ENCODE measurements around the gene TMA7. TPM values are rescaled to one million over a fixed set of nuclear protein-coding genes. Genes with fewer than 3 reads are reported as not detected.

The TMA7 gene
- total and polyA plus RNA-seq, 4 donors = 75.2 to 241 (median 113) TPM

DNA sequence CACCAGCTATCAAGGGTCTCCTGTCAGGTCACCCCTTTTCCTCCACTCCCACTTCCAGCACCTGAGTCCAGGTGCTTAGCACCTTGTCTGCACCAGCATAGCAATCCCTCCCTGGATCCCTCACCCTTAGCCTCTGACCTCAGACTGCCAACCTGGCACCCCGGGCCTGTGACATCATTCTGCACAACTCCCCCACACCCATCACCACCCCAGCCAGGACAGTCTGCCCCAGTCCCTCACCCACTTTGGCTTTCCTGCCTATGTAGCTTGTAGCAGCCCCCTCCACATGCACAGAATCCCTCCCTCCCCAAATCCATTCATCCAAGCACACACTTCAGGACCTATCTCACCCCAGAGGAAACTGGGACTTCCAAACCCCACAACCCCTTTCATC, 9.4 kb upstream of the TMA7 start:
- DNase-seq (ENCODE audit: low spot score) = no peak
- TF ChIP-seq FOXA1 (IDR thresholded peaks at IDR 0.05) = no peak
- WGBS = 30% methylated on average over 1 of the region's 1 CpG
- Histone ChIP-seq H3K9ac (ENCODE audit: low read depth in 1 of 2, low read length in 2 of 2) (peak overlapping the region in 1 of 2 donors; percentile 18), H3K4me1 (ENCODE audit: control insufficient read depth in 4 of 4, insufficient read depth in 4 of 4, low read length in 3 of 4) (peaks cover 20 to 59% (median 45%) of the 10 kb centered on the region in 4 donors), H3K36me3 (ENCODE audit: control insufficient read depth in 4 of 4, insufficient read depth in 3 of 4, low read depth in 1 of 4, low read length in 3 of 4) (peaks cover 0 to 7% (median 0%) of the 10 kb centered on the region in 4 donors), H3K27ac (ENCODE audit: low read depth in 1 of 2, low read length in 2 of 2) (peak overlapping the region; percentile 89 to 91), H3K9me3 (ENCODE audit: control insufficient read depth in 4 of 4, low read length in 3 of 4) (no peaks in the 10 kb centered on the region), H3K27me3 (ENCODE audit: control insufficient read depth in 4 of 4, insufficient read depth in 4 of 4, low read length in 3 of 4) (no peaks in the 10 kb centered on the region), H3K4me3 (ENCODE audit: low read depth in 1 of 3, low read length in 3 of 3) (no peak overlapping the region)

DNA sequence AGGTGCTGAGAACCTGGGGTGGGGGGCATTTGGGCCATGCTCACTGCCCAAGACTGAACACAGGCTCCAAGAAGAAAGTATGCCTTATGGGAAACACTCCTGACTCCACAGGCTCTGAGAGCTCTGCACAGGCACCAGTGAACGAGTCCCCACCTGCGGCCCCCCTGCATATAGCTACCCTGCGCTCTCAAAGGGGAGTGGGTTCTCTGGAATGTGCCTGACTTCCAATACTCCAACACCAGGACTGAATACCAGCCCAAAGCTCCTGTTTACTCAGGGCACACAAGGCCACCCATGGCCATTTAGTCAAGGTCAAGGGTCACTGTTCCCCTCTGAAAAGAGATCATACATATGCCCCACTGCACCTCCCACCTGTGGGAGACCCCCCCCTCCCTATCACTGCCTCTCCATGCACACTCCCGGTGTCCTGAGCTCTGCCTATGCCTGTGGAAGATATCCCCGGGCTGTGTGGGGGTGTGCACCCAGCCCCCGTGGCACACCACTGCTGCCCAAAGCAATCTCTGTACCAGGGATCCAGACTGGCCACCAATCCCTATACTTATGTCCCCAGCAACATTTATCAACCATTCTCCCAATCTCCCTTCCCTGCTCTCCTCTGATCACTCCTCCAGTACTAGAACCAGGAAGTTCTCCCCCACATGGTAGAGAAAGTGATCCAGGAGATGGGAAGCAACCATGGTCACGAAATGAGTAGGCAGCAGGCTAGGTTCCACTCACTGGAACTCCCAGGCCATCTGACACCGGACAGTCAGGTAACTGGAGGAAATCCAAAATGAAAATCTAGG, 8.6 kb upstream of the TMA7 start:
- TF ChIP-seq FOXA2 (IDR thresholded peaks at IDR 0.05) = peak; percentile 15
- TF ChIP-seq GABPA (IDR thresholded peaks at IDR 0.05 in 1 of 2, conservative IDR thresholded peaks at IDR 0.05 in 1 of 2) = no peak
- 63% methylated on average over 8 of the region's 8 CpGs for WGBS
- Histone ChIP-seq H3K27me3 (ENCODE audit: control insufficient read depth in 4 of 4, insufficient read depth in 4 of 4, low read length in 3 of 4) (no peaks in the 10 kb centered on the region), H3K36me3 (ENCODE audit: control insufficient read depth in 4 of 4, insufficient read depth in 3 of 4, low read depth in 1 of 4, low read length in 3 of 4) (peaks cover 0 to 7% (median 0%) of the 10 kb centered on the region in 4 donors), H3K9ac (ENCODE audit: low read depth in 1 of 2, low read length in 2 of 2) (no peak overlapping the region), H3K4me3 (ENCODE audit: low read depth in 1 of 3, low read length in 3 of 3) (no peak overlapping the region), H3K27ac (ENCODE audit: low read depth in 1 of 2, low read length in 2 of 2) (peak overlapping the region; percentile 89 to 91), H3K9me3 (ENCODE audit: control insufficient read depth in 4 of 4, low read length in 3 of 4) (no peaks in the 10 kb centered on the region), H3K4me1 (ENCODE audit: control insufficient read depth in 4 of 4, insufficient read depth in 4 of 4, low read length in 3 of 4) (peaks cover 16 to 55% (median 39%) of the 10 kb centered on the region in 4 donors)
- DNase-seq (ENCODE audit: low spot score) = no peak

DNA sequence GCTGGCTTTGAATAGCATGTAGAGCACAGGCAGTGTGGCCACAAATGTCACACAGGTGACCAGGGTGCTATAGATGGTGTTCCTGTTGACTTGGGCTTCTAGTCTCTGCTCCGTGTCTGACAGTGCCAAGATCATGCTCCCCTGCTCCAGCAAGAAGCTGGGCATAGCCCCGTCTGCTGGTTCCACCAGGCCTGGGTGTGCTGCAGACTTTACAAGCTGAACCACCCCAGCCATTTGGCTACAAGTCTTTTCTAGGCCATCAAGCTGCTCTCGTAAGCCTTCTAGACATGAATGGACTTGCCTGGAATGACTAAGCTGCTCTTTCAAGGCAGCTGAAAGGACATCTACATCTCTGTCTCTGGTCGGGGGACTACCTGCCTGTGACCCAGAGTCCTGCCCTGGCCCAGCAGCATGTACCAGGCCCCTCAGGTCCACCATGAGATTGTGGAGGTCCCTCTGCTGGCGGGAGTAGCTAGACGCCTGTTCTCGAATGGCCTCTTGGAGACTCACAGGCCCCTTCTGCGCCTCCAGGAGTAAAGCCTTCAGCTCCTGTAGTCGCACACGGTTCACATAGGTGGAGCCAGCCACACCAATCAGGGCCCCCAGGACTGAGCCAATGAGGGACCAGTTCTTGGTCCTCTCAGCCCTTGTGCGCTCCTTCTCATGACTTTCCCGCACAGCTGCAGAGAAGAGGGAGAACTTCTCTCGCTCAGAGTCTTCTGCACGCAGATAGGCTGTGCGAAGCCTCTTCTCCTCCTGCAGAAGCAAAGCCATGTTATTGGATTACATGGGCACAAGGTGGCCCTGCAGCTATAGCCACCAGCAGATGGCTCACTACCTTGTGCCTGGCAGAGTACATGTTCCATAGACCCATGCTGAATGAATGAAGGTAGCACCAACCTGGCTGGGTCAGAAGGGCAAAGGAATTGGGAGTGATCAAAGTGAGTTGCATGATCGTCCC, 7.4 kb upstream of the TMA7 start:
- Histone ChIP-seq H3K4me3 (ENCODE audit: low read depth in 1 of 3, low read length in 3 of 3) (no peak overlapping the region), H3K27me3 (ENCODE audit: control insufficient read depth in 4 of 4, insufficient read depth in 4 of 4, low read length in 3 of 4) (no peaks in the 10 kb centered on the region), H3K9ac (ENCODE audit: low read depth in 1 of 2, low read length in 2 of 2) (no peak overlapping the region), H3K27ac (ENCODE audit: low read depth in 1 of 2, low read length in 2 of 2) (peak overlapping the region in 1 of 2 donors; percentile 7), H3K36me3 (ENCODE audit: control insufficient read depth in 4 of 4, insufficient read depth in 3 of 4, low read depth in 1 of 4, low read length in 3 of 4) (peaks cover 0 to 7% (median 0%) of the 10 kb centered on the region in 4 donors), H3K9me3 (ENCODE audit: control insufficient read depth in 4 of 4, low read length in 3 of 4) (no peaks in the 10 kb centered on the region), H3K4me1 (ENCODE audit: control insufficient read depth in 4 of 4, insufficient read depth in 4 of 4, low read length in 3 of 4) (peaks cover 8 to 42% (median 27%) of the 10 kb centered on the region in 4 donors)
- 88% methylated on average over 16 of the region's 16 CpGs for WGBS
- DNase-seq (ENCODE audit: low spot score) = no peak
- TF ChIP-seq HNF4G (IDR thresholded peaks at IDR 0.05) (no peak), EGR1 (IDR thresholded peaks at IDR 0.05; ENCODE audit: low read depth in 2 of 2) (no peak), RAD21 (IDR thresholded peaks at IDR 0.05) (peak in 1 of 2 donors; percentile 46), FOXA1 (IDR thresholded peaks at IDR 0.05) (no peak), GABPA (IDR thresholded peaks at IDR 0.05 in 1 of 2, conservative IDR thresholded peaks at IDR 0.05 in 1 of 2) (no peak)

DNA sequence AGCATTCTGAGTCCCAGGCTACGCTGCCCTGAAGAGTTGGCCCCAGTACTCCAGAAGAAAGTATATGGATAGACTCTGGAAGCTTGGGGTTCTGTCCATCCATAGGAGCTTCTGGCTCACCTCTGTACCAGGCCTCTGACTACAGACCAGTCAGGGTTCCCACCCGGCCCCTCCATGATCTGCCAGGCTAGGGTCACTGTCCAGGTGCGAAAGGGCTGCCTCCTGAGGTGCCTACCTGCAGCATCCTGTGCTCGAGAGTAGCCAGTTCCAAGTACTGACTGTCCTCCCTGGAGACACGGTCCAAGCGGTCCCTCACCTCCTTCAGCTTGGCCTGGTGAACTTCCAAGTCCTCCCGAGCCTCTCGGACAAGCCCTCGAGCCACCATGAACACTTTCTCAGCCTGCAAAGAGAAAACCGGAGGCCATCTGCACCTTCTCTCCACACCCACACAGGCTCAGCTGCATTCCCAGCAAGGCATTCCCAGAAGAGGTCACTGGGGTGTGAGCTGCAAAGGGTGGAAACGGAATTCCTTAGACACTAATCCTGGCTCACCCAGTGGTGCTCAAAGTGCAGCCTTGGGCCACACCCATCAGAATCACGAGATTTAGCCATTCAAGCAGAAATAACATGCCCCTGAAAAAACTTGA, 6.5 kb upstream of the TMA7 start:
- Histone ChIP-seq H3K27ac (ENCODE audit: low read depth in 1 of 2, low read length in 2 of 2) (no peak overlapping the region), H3K4me3 (ENCODE audit: low read depth in 1 of 3, low read length in 3 of 3) (no peak overlapping the region), H3K36me3 (ENCODE audit: control insufficient read depth in 4 of 4, insufficient read depth in 3 of 4, low read depth in 1 of 4, low read length in 3 of 4) (peaks cover 0 to 7% (median 0%) of the 10 kb centered on the region in 4 donors), H3K4me1 (ENCODE audit: control insufficient read depth in 4 of 4, insufficient read depth in 4 of 4, low read length in 3 of 4) (peaks cover 8 to 35% (median 22%) of the 10 kb centered on the region in 4 donors), H3K9ac (ENCODE audit: low read depth in 1 of 2, low read length in 2 of 2) (no peak overlapping the region), H3K9me3 (ENCODE audit: control insufficient read depth in 4 of 4, low read length in 3 of 4) (no peaks in the 10 kb centered on the region), H3K27me3 (ENCODE audit: control insufficient read depth in 4 of 4, insufficient read depth in 4 of 4, low read length in 3 of 4) (no peaks in the 10 kb centered on the region)
- WGBS = 87% methylated on average over 12 of the region's 12 CpGs
- DNase-seq (ENCODE audit: low spot score) = no peak
- TF ChIP-seq RXRA (IDR thresholded peaks at IDR 0.05) = no peak
- TF ChIP-seq, protein P1, sequence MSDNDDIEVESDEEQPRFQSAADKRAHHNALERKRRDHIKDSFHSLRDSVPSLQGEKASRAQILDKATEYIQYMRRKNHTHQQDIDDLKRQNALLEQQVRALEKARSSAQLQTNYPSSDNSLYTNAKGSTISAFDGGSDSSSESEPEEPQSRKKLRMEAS (IDR thresholded peaks at IDR 0.05) = no peak
- TF ChIP-seq SP1 (IDR thresholded peaks at IDR 0.05) = no peak
- no peak for TF ChIP-seq TAF1 (conservative IDR thresholded peaks at IDR 0.05)
- TF ChIP-seq HNF4A (conservative IDR thresholded peaks at IDR 0.05) = no peak
- TF ChIP-seq, protein P2, sequence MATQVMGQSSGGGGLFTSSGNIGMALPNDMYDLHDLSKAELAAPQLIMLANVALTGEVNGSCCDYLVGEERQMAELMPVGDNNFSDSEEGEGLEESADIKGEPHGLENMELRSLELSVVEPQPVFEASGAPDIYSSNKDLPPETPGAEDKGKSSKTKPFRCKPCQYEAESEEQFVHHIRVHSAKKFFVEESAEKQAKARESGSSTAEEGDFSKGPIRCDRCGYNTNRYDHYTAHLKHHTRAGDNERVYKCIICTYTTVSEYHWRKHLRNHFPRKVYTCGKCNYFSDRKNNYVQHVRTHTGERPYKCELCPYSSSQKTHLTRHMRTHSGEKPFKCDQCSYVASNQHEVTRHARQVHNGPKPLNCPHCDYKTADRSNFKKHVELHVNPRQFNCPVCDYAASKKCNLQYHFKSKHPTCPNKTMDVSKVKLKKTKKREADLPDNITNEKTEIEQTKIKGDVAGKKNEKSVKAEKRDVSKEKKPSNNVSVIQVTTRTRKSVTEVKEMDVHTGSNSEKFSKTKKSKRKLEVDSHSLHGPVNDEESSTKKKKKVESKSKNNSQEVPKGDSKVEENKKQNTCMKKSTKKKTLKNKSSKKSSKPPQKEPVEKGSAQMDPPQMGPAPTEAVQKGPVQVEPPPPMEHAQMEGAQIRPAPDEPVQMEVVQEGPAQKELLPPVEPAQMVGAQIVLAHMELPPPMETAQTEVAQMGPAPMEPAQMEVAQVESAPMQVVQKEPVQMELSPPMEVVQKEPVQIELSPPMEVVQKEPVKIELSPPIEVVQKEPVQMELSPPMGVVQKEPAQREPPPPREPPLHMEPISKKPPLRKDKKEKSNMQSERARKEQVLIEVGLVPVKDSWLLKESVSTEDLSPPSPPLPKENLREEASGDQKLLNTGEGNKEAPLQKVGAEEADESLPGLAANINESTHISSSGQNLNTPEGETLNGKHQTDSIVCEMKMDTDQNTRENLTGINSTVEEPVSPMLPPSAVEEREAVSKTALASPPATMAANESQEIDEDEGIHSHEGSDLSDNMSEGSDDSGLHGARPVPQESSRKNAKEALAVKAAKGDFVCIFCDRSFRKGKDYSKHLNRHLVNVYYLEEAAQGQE (IDR thresholded peaks at IDR 0.05) = no peak
- TF ChIP-seq NR2F2 (IDR thresholded peaks at IDR 0.05) = no peak
- no peak for TF ChIP-seq GABPA (IDR thresholded peaks at IDR 0.05 in 1 of 2, conservative IDR thresholded peaks at IDR 0.05 in 1 of 2)
- no peak for TF ChIP-seq YY1 (IDR thresholded peaks at IDR 0.05)

All from liver (tissue), 9 donors.